ENCODE results near the gene TNFRSF25.

DNA sequence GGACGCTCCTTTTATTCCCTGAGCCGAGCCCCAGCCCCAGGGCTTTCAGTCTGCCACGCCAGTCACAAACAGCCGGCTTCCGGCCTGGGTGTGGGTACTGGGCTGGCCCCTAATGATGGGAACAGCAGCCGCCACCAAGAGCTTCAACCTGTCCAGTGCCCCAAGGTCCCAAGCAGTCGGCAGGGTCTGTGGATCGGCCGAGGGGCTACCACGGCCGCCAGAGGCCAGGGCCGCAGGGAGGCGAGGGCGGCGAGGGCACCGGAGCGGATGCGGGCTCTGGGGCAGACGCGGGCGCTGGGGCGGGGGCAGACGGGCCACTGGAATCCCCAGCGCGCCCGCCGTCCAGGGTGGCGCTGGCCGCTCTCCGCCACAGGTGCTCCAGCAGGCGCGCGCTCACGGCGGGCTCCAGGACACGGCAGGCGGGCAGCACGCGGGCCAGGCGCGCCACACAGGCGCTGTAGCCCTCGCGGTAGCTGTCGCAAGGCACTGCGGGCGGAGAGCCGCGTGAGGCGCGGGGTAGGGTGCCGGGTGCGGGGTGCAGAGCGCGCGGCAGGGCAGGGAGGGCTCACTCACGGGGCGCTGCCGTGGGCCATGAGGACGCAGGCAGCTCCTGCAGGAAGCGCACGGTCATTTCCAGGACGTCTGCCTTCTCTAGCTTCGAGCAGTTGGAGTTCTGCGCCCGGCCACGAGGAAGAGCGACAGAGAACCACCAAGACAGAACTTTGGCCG is 47.1 kb downstream of the TNFRSF25 start:
- TF ChIP-seq, protein P1, sequence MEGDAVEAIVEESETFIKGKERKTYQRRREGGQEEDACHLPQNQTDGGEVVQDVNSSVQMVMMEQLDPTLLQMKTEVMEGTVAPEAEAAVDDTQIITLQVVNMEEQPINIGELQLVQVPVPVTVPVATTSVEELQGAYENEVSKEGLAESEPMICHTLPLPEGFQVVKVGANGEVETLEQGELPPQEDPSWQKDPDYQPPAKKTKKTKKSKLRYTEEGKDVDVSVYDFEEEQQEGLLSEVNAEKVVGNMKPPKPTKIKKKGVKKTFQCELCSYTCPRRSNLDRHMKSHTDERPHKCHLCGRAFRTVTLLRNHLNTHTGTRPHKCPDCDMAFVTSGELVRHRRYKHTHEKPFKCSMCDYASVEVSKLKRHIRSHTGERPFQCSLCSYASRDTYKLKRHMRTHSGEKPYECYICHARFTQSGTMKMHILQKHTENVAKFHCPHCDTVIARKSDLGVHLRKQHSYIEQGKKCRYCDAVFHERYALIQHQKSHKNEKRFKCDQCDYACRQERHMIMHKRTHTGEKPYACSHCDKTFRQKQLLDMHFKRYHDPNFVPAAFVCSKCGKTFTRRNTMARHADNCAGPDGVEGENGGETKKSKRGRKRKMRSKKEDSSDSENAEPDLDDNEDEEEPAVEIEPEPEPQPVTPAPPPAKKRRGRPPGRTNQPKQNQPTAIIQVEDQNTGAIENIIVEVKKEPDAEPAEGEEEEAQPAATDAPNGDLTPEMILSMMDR (conservative IDR thresholded peaks at IDR 0.05) = no peak
- TF ChIP-seq ZFX (IDR thresholded peaks at IDR 0.05) = no peak

Data from C4-2B (cell line).